ENCODE data around the gene DSCAML1.

DNA sequence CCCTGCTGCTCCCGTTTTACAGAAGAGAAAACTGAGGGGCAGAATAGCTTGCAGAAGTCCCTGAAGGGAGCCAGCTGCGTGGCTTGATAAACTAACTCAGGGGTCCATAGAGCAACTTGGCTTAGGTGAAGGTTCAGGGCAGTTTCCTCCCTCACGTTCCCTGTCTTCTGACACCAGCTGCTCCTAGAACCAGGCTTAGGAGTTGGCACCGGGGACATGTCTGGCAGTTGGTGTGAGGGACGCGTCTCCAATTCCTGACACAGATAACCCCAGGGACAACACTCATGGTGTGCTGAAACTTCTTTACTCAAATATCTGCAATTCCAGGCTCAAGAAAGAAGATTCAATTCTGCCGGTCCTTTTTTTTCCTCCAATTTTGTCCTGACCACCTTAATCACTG, 85.7 kb downstream of the DSCAML1 start:
- no peak for TF ChIP-seq EZH2 (IDR thresholded peaks at IDR 0.05; ENCODE audit: borderline replicate concordance, low read length)
- TF ChIP-seq, protein P1, sequence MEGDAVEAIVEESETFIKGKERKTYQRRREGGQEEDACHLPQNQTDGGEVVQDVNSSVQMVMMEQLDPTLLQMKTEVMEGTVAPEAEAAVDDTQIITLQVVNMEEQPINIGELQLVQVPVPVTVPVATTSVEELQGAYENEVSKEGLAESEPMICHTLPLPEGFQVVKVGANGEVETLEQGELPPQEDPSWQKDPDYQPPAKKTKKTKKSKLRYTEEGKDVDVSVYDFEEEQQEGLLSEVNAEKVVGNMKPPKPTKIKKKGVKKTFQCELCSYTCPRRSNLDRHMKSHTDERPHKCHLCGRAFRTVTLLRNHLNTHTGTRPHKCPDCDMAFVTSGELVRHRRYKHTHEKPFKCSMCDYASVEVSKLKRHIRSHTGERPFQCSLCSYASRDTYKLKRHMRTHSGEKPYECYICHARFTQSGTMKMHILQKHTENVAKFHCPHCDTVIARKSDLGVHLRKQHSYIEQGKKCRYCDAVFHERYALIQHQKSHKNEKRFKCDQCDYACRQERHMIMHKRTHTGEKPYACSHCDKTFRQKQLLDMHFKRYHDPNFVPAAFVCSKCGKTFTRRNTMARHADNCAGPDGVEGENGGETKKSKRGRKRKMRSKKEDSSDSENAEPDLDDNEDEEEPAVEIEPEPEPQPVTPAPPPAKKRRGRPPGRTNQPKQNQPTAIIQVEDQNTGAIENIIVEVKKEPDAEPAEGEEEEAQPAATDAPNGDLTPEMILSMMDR (IDR thresholded peaks at IDR 0.05; ENCODE audit: low read length): no peak

All from OCI-LY1 (cell line).